ENCODE measurements around the gene TIPARP.

The TIPARP gene

GRCh38 chr3:156674046-156674910, at the start of gene TIPARP:
TIPARP (plus strand) TSS chr3:156674590; CDS start chr3:156677698, 3,108 bp downstream.
- DNase-seq, result peak; percentile 99

DNA sequence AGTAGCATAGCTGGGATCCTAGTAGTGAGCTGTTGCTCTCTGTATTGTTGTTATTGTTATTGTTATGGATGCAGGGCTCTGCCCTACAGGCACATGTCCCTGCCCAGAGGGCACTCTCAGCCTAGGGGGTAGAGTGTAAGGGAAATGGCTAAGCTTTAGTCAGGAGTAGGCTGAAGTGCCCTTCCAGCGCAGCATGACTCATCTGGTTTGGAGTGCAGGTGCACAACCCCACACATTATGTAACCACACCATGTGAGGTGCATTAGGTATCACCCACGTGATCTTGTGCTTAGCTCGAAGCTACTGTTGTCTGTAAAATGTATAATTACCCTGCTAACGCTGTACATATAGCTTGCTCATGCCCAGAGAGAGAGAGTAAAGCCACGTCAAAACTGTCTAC, 48.3 kb upstream of the TIPARP start:
- DNase-seq, result no peak

GRCh38 chr3:156627946-156628569, 46.3 kb upstream of the TIPARP start:
- no peak for DNase-seq

GRCh38 chr3:156628836-156629618, 45.4 kb upstream of the TIPARP start:
- no peak for DNase-seq

DNA sequence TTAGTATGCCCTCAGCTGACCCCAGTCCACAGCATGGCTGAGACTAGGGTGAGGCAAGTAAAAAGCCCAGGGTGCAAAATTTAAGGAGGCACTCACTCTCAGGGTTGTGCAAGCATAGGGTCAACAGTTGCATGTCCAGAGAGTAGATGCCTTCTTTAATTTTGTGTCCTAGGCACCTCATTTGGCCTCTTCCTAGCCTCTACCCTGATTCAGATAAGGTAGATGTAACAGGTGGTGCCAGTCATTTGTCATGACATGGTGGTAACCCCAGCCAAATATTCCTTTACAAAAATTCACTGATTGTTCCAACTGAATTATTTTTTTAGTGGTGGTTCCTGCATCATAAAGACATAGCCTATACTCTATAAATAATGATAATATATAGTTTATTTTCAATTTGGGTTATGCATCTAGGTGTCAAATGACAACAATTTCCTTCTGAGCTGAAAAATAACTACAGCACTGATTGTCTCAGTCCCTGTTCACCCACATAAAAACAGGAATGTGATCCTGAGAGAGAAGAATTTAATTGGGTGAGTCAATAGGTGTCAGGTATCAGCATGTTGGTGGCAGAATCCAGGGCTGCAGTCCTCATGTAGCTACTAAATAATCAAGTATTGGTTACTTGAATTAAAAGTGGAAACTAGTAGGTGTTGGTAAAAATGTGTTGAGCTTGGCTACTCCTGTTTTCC, 44.2 kb upstream of the TIPARP start:
- no peak for DNase-seq

GRCh38 chr3:156630773-156631093, 43.7 kb upstream of the TIPARP start:
- no peak for DNase-seq

DNA sequence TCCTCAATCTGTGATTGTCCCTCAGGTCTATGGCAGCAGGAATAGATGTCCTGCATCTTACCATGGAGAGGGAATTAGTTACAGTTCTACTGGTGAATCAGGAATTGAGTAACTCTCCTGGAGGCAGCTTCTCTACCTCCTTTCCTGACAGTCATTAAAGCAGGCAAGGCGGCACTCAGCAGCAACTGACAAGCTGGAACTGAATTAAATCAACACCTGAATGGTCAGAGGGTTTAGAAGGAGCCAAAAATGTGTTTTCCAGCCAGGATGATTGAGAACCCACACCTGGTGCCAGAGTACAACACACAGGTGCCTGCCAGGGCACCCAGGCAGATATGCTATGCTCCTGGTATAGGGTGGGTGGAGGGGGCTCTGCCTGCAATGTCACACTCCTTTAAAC, 43.1 kb upstream of the TIPARP start:
- DNase-seq, result no peak

- DNase-seq, result no peak
Measured at GRCh38 chr3:156632601-156633000, 41.8 kb upstream of the TIPARP start.

GRCh38 chr3:156633335-156633734, 41.1 kb upstream of the TIPARP start:
- DNase-seq, result no peak

DNA sequence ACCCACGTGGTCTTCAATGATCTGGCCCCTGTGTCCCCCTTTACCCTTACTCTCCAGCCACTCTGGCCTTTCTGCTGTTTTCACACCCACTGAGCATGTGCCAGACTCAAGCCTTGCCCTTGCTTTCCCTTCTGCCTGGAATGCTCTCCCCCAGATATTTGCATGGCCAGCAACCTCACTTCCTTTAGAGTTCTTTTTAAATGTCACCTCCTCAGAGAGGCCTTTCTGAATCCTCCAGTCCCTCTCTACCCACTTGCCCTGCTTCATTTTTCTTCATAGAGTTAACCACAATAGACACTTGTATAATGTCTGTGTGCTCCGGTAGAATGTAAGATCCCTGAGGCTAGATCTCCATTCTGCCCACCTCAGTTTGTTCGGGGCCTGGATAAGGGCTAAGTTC, 39.4 kb upstream of the TIPARP start:
- DNase-seq, result no peak

- no peak for DNase-seq
Measured at GRCh38 chr3:156635973-156636372, 38.4 kb upstream of the TIPARP start.

DNA sequence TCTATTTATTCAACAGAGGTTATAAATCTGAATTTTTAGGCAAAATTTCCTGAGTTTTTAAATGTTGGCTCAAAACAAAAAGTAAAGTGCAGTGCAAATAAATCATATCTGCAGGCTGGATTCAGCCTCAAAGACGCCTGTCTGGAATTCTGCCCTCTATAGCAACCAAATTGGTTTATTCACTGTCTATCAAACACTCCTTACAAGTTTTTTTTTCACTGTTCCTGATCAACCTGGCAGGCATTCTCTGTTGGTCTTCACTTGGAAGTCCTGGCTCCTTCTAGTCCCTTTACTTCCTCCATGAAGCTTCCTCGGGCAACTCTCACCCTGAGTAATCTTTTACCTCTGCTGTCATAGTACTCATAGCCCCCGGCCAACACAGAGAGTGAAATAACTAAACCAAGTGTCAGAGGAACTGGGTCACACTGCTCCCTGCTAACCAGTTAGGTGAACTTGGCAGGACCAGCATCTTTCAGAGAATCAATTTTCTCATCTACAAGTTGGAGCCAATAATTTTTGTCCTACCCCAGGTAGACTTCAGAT, 36.8 kb upstream of the TIPARP start:
- no peak for DNase-seq

DNA sequence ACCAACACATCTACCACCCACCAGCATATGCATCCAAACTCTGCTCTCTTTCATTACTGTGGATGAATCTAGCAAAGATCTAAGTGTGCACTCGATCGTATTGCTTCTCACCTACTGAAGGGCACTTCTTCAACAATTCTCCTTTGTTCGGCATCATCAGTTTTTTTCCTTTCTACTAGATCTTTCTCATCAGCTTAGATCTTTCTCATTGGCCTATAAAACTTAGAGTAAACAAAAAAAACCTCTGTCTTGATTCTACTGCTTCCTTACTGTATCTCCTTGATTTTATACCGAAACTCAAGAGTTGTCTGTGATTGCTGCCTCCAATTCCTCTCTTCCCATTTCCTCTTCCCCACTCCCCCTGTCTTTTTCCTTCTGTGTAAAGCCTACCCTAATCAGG, 36.1 kb upstream of the TIPARP start:
- no peak for DNase-seq

- no peak for DNase-seq
Measured at GRCh38 chr3:156639414-156640023, 34.9 kb upstream of the TIPARP start.

- no peak for DNase-seq
Measured at GRCh38 chr3:156641618-156641975, 32.8 kb upstream of the TIPARP start.

DNA sequence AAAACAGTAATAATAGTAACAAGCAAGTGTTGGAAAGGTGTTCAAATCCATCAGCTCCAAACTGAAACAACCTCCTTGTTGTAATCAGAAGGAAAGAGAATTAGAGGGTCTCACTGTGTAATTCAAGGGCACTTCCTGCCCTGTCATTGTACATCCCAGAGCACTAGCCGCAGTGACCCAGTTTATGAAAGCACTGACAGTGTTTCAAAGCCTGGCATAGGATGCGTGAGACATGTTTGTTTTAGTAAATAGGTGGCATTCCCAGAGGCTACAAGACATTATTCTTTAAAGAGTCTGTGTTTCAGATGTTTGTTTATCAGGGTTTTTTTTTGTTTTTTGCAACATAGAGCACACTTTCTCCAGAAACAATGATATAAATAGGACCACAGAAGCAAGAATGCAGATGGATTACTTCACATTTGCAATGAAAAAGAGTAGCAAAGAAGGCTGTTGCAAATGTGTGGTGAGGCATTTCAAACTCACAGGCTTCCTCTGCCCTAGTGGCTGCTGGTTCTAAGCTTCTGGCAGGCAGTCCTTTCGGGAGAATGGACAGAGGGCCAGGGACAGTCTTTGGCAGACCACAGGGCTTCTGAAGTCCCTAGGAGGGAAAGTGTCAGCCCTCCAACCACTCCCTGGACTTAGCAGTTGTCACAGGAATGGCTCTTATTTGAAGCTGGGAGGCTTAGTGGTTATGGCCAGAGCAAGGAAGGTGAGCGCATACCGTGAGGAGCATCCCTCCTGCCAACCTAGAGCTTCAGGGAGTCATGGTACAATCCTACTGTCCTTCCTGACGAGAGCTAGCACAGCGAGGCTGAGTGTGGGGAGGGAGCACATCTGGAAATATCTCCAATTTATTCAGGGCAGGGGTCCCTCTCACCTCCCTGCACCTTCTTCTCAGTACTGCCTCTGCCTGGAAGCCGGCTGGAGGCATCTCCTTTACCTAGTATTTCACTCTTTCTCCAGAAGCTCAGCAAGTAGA, 31.4 kb upstream of the TIPARP start:
- no peak for DNase-seq

GRCh38 chr3:156643729-156644389, 30.5 kb upstream of the TIPARP start:
- DNase-seq, result peak; percentile 20 to 44

GRCh38 chr3:156644958-156645357, 29.4 kb upstream of the TIPARP start:
- no peak for DNase-seq

GRCh38 chr3:156646958-156647357, 27.4 kb upstream of the TIPARP start:
- DNase-seq, result no peak

- no peak for DNase-seq
Measured at GRCh38 chr3:156648086-156648485, 26.3 kb upstream of the TIPARP start.

DNA sequence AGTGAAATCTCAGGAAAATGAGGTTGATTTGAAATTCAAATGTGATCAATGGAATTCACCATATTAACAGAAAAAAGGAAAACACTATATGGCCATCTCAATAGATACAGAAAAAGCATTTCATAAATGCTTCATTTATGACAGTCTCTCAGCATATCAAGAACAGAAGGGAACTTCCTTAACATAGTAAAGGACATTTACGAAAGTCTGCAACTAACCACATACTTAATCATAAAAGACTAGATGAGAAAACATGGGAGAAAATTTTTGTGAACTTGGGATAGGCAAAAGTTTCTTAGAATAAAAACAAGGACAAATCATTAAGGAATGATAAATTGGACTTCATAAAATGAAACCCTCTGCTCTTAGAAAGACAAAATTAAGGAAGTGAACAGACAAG, 24.7 kb upstream of the TIPARP start:
- DNase-seq, result no peak

Measured in activated CD4-positive, alpha-beta T cell treated with anti-CD3 and anti-CD28 coated beads, Interleukin-2, amount 50 U/mL, for 48 hours (primary cell).